Omental fat pad (tissue), 4 donors: ENCODE results near the gene TYMP. TPM values are rescaled to one million over a fixed set of nuclear protein-coding genes. Genes with fewer than 3 reads are reported as not detected.

Experiments used
- ATAC-seq: fragments of 150-250 bp; one replicate; pipeline ENCODE4 v1.9.1; 2016; ENCODE audit warnings: mild to moderate bottlenecking, moderate library complexity; ENCODE audit not compliant: low FRiP score
- DNase-seq: peaks from one replicate; pipeline ENCODE4 v3.0.0-alpha.2; 2019; ENCODE audit warnings: low spot score
- CTCF ChIP-seq, 3 donors: fragments of 450-650 bp; IDR thresholded peaks; one replicate each; pipeline ENCODE4 v1.5.1; 2016 to 2017; ENCODE audit warnings: antibody characterized with exemption in 3 of 3, mild to moderate bottlenecking in 3 of 3, moderate library complexity in 2 of 3
- total RNA-seq, 4 donors: library from RNA; depleted of rRNA; stranded (reverse); fragments of >200 nt; gene quantifications; one replicate each; pipeline ENCODE4 v1.1.0, GENCODE V29; 2016

The TYMP gene
- total RNA-seq, 4 donors from 2014 or later, result 47.9 to 212 (median 144) TPM

GRCh38 chr22:50507421-50507990 is 22.3 kb downstream of the TYMP start, which contains the start of gene LMF2:
LMF2 (minus strand) TSS chr22:50507702; CDS start chr22:50507675, 27 bp downstream.
- TF ChIP-seq CTCF (IDR thresholded peaks at IDR 0.05), result no peak
- DNase-seq (peak; percentile 61), ATAC-seq (peak; percentile 72)

- ATAC-seq, result peak; percentile 24
- no peak for TF ChIP-seq CTCF (IDR thresholded peaks at IDR 0.05)
- DNase-seq, result no peak
Observed at GRCh38 chr22:50506611-50507420, 23.0 kb downstream of the TYMP start.

- no peak for TF ChIP-seq CTCF (IDR thresholded peaks at IDR 0.05)
- DNase-seq (no peak), ATAC-seq (no peak)
Observed at GRCh38 chr22:50505776-50506610, 23.8 kb downstream of the TYMP start.

GRCh38 chr22:50505276-50505775 is 24.5 kb downstream of the TYMP start:
- no peak for DNase-seq
- ATAC-seq, result no peak
- no peak for TF ChIP-seq CTCF (IDR thresholded peaks at IDR 0.05)

- TF ChIP-seq CTCF (IDR thresholded peaks at IDR 0.05), result no peak
Observed at GRCh38 chr22:50504369-50505211, 25.2 kb downstream of the TYMP start.

GRCh38 chr22:50503475-50504145 is 26.2 kb downstream of the TYMP start:
- TF ChIP-seq CTCF (IDR thresholded peaks at IDR 0.05), result no peak
- DNase-seq (no peak), ATAC-seq (no peak)

More at GRCh38 chr22:50504369-50505211, 25.2 kb downstream of the TYMP start:
- ATAC-seq (no peak), DNase-seq (no peak)
